ENCODE measurements around the gene SHOX.

SHOX gene

DNA sequence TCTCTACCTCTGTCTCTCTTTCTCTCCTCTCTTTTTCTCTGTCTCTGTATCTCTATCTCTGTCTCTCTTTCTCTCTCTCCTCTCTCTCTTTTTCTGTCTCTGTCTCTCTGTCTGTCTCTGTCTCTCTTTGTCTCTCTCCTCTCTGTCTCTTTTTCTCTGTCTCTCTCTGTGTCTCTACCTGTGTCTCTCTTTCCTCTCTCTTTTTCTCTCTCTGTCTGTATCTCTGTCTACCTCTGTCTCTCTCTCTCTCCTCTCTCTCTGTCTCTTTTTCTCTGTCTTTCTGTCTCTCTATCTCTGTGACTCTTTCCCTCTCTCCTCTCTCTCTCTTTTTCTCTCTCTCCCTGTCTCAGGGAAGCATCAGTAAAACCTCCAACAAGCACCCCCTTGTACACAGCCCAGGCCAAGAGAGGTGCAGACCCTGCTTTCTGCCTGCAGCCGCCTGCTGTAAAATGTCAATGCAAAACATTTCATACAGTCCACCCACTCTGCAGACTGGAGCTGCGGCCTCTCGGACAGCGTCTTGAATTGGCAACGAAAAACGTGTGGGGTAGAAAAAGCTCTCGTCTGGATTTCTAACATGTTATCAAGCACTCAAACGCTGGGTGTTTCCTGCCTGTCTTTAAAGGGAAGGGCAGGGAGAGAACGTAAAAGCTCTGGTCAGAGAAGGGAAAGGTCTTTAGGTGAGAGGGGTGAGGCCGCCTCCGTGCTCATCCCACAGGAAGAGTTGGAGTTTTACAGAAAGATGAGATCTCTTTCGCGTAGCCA is 3.7 kb upstream of the SHOX start:
- Mint-ChIP-seq H3K4me1 (peaks cover 33% of the 10 kb centered on the region), H3K9me3 (no peaks in the 10 kb centered on the region), H3K36me3 (ENCODE audit: low read depth) (no peaks in the 10 kb centered on the region), H3K4me3 (peak overlapping the region in 1 of 3 experiments; percentile 13), H3K27ac (no peak overlapping the region), H3K27me3 (ENCODE audit: low read depth) (peaks cover 99% of the 10 kb centered on the region)
- TF ChIP-seq, protein P1, sequence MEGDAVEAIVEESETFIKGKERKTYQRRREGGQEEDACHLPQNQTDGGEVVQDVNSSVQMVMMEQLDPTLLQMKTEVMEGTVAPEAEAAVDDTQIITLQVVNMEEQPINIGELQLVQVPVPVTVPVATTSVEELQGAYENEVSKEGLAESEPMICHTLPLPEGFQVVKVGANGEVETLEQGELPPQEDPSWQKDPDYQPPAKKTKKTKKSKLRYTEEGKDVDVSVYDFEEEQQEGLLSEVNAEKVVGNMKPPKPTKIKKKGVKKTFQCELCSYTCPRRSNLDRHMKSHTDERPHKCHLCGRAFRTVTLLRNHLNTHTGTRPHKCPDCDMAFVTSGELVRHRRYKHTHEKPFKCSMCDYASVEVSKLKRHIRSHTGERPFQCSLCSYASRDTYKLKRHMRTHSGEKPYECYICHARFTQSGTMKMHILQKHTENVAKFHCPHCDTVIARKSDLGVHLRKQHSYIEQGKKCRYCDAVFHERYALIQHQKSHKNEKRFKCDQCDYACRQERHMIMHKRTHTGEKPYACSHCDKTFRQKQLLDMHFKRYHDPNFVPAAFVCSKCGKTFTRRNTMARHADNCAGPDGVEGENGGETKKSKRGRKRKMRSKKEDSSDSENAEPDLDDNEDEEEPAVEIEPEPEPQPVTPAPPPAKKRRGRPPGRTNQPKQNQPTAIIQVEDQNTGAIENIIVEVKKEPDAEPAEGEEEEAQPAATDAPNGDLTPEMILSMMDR (IDR thresholded peaks at IDR 0.05; ENCODE audit: unreplicated experiment in 3 of 3): no peak

DNA sequence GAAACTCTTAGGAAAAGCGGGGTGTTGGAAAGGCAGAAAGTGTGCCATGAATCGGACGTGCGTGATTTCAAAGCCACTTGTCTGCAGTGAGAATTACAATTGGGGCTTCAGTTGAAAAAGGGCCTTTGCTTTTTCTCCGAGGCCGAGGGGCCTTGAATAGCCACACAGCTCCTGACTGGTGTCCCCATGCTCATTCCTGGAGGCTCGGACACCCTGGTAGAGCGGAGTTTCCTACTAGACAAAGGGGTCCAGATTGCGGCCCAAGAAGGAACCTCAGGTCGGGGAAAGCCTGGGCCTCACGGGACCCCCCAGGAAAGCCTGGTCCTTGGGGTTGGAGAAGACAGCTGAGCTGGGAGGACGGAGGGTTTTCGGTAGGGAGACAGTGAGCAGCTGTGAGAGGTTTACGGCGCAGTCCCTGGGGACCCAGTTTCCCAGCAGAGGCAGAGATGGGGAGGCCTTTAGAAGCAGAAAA is 3.0 kb upstream of the SHOX start:
- Mint-ChIP-seq H3K4me3 (no peak overlapping the region), H3K27ac (no peak overlapping the region), H3K9me3 (no peaks in the 10 kb centered on the region), H3K27me3 (ENCODE audit: low read depth) (peaks cover 99% of the 10 kb centered on the region), H3K36me3 (ENCODE audit: low read depth) (no peaks in the 10 kb centered on the region), H3K4me1 (peaks cover 29% of the 10 kb centered on the region)
- TF ChIP-seq, protein P1 (IDR thresholded peaks at IDR 0.05; ENCODE audit: unreplicated experiment in 3 of 3): no peak

DNA sequence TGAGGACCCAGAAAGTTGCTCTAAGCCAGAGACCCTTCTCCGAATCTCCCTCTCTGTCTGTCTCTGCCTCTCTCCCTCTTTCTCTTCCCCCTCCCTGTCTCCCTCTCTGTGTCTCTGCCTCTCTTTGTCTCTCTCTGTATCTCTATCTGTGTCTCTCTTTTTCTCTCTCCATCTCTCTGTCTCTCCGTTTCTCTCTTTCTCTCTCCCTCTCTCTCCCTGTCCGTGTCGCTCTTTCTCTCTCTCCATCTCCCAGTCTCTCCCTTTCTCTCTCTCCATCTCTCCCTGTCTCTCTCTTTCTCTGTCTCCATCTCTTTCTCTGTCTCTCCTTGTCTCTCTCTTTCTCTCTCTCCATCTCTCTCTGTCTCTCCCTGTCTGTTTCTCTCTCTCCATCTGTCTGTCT is 2.6 kb upstream of the SHOX start:
- Mint-ChIP-seq H3K9me3 (no peaks in the 10 kb centered on the region), H3K4me1 (peaks cover 25% of the 10 kb centered on the region), H3K4me3 (peak overlapping the region in 2 of 3 experiments; percentile 2 to 16), H3K27ac (no peak overlapping the region), H3K27me3 (ENCODE audit: low read depth) (peaks cover 99% of the 10 kb centered on the region), H3K36me3 (ENCODE audit: low read depth) (no peaks in the 10 kb centered on the region)
- TF ChIP-seq, protein P1 (IDR thresholded peaks at IDR 0.05; ENCODE audit: unreplicated experiment in 3 of 3): no peak

DNA sequence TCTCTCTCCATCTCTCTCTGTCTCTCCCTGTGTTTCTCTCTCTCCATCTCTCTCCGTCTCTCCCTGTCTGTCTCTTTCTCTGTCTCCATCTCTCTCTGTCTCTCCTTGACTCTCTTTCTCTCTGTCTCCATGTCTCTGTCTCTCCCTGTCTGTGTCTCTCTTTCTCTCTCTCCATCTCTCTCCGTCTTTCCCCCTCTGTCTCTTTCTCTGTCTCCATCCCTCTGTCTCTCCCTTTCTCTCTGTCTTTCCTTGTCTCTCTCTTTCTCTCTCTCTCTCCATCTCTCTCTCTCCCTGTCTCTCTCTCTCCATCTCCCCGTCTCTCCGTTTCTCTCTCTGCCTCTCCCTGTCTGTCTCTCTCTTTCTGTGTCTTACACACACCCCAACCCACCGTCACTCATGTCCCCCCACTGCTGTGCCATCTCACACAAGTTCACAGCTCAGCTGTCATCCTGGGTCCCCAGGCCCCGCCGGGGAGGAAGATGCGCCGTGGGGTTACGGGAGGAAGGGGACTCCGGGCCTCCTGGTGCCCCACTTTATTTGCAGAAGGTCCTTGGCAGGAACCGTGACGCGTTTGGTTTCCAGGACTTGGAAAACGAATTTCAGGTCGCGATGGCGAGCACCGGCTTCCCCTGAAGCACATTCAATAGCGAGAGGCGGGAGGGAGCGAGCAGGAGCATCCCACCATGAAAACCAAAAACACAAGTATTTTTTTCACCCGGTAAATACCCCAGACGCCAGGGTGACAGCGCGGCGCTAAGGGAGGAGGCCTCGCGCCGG is 1.2 kb upstream of the SHOX start:
- H3K4me3 Mint-ChIP-seq: peak overlapping the region in 2 of 3 experiments; percentile 51 to 59
- peaks cover 99% of the 10 kb centered on the region for H3K27me3 Mint-ChIP-seq (ENCODE audit: low read depth)
- H3K36me3 Mint-ChIP-seq (ENCODE audit: low read depth): no peaks in the 10 kb centered on the region
- TF ChIP-seq, protein P1 (IDR thresholded peaks at IDR 0.05; ENCODE audit: unreplicated experiment in 3 of 3): no peak
- no peak overlapping the region for H3K27ac Mint-ChIP-seq
- H3K4me1 Mint-ChIP-seq: peaks cover 20% of the 10 kb centered on the region
- no peaks in the 10 kb centered on the region for H3K9me3 Mint-ChIP-seq

DNA sequence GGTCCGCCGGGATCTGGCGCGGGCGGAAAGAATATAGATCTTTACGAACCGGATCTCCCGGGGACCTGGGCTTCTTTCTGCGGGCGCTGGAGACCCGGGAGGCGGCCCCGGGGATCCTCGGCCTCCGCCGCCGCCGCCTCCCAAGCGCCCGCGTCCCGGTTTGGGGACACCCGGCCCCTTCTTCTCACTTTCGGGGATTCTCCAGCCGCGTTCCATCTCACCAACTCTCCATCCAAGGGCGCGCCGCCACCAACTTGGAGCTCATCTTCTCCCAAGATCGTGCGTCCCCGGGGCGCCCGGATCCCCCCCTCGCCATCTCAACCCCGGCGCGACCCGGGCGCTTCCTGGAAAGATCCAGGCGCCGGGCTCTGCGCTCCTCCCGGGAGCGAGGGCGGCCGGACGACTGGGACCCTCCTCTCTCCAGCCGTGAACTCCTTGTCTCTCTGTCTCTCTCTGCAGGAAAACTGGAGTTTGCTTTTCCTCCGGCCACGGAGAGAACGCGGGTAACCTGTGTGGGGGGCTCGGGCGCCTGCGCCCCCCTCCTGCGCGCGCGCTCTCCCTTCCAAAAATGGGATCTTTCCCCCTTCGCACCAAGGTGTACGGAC is 482 bp upstream of the SHOX start:
- no peaks in the 10 kb centered on the region for H3K36me3 Mint-ChIP-seq (ENCODE audit: low read depth)
- peaks cover 17% of the 10 kb centered on the region for H3K4me1 Mint-ChIP-seq
- H3K4me3 Mint-ChIP-seq: peak overlapping the region; percentile 40 to 69 (median 45)
- H3K9me3 Mint-ChIP-seq: no peaks in the 10 kb centered on the region
- TF ChIP-seq, protein P1 (IDR thresholded peaks at IDR 0.05; ENCODE audit: unreplicated experiment in 3 of 3): no peak
- H3K27me3 Mint-ChIP-seq (ENCODE audit: low read depth): peaks cover 99% of the 10 kb centered on the region
- H3K27ac Mint-ChIP-seq: no peak overlapping the region
